HG02623 (cell line): ENCODE data around the gene PSME4.
"Not testable (repeated sequence)": the region's sequence is repeated elsewhere in the genome, so short reads cannot be mapped to it uniquely, and the experiment has no call there.

ENCODE experiments used
- ATAC-seq: cut with Tn5 transposase; IDR thresholded peaks from one replicate; pipeline ENCODE4 v1.9.1; 2021; ENCODE audit warnings: moderate library complexity; ENCODE audit not compliant: unreplicated experiment

The PSME4 gene

GRCh38 chr2:53886406-53887280, 84.2 kb downstream of the PSME4 start:
- no peak for ATAC-seq

DNA sequence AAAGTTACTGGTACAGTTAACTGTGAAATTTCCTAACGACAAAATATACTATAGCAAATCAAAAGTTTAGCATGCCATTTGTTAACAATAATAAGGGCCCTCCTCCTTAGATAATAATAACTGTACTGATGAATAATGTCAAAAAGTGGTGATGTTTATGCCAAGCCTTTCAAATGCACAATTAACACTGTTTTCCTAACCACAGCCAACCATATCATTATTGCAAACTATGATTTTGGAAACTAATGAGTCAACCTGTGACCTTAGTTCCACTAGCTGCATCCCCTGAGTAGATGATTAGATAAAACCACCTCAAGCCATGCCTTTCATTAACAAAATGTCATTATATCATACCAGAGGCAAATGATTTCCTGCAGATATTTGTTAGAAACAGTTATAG, 85.9 kb downstream of the PSME4 start:
- ATAC-seq, result no peak

DNA sequence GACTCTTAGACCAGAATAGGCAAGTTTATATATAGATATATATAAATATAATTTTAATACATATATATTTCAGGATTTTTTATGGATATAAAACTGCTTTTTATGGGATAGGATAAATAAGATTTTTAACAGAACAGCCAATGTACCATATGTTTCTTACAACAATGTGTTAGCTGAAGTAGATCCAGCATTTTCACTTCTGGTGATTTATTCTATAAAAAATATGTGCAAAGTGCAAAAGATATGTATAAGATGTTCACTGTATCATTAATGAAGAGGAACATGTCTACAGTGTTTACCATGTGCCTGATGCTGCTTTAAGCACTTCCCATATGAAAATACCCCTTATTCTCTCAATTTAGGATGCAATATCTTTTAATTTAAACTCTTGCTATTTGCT, 88.8 kb downstream of the PSME4 start:
- ATAC-seq, result no peak

DNA sequence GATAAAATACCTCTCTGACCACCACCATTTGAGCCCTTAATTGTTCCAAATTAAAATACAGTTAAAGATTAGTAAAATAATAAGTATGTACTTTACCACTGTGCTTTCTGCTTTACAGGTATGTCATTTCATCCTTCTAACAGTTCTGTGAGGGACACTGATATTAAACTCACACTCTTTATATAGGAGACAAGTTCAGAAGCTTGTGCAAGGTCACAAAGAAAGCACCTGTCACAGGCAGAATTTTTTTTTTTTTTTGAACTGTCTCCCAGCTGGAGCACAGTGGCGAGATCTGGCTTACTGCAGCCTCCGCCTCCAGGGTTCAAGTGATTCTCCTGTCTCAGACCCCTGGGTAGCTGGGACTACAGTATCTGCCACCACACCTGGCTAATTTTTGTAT, 89.4 kb downstream of the PSME4 start:
- ATAC-seq, result no peak

- no peak for ATAC-seq
Measured at GRCh38 chr2:53880756-53881155, 90.0 kb downstream of the PSME4 start.

DNA sequence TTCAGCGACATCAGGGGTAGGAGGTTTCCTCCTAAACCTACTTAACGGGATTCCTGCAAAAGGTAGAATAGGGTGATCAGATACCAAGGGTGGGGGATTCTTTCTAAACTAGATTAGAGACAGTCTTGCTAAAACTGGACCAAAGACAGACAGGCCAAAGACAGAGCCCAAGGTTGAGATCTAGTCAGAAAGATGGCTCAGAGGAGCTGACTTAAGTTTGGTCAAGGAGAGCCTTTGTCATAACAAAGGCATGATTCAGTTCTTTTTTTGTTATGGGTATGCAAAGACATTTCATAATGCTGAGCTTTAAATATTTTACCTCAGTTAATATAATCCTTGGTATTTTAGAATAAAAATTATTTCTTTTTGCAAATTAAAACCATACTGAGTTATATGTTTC, 93.2 kb downstream of the PSME4 start:
- ATAC-seq, result no peak

DNA sequence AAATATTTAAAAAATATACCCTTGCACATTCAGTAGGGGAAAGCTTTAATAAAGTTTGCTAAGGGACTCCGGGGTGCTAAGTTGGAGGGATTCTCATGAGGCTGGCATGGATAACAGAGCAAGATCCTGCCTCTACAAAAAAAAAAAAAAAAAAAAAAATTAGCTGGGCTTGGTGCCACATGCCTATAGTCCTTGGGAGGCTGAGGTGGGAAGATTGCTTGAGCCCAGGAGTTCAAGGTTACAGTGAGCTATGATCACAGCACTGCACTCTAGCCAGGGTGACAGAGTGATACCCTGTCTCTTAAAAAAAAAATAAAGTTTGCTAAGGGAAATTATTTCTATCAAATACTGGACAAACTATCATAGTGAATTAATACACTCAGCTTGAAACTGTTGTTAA, 93.7 kb downstream of the PSME4 start:
- ATAC-seq, result no peak

DNA sequence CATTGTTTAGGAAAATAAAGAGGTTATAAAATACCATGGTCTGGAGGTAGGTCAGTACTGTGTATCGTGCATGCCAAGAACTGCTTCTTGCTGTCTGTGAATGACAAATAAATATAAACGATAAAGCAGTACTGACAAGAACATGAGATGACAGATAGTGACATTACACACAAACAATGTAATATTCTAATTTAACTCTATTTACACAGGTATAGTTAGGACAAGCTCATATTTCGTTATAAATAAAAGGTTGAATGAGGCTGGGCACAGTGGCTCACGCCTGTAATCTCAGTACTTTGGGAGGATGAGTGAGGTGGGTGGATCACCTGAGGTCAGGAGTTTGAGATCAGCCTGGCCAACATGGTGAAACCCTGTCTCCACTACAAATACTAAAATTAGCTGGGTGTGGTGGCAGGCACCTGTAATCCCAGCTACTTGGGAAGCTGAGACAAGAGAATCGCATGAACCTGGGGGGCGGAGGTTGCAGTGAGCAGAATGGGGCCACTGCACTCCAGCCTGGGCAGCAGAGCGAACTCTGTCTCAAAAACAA, 96.3 kb downstream of the PSME4 start:
- ATAC-seq, result no peak

GRCh38 chr2:53867773-53868172, 103.0 kb downstream of the PSME4 start:
- ATAC-seq, result no peak

GRCh38 chr2:53867169-53867568, 103.6 kb downstream of the PSME4 start:
- no peak for ATAC-seq

GRCh38 chr2:53865962-53866361, 104.8 kb downstream of the PSME4 start:
- ATAC-seq, result no peak

DNA sequence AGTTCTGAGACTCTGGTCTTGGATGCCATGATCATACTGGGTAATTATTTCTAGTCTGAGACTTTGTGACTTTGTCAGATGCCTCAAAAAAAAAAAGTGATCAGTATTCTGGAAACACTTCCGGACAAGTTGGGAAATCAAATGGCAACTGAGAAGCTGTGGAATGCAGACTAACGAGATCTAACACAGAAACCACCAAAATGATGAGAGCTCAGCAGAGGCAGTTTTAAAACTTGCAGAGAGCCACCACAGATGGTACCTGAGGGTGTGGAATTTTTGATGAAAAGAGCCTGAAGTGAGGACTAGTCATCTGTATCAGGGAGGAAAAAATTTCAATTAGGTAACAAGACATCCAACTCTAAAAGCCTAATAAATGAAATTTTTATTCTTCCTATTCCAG, 105.5 kb downstream of the PSME4 start:
- no peak for ATAC-seq

DNA sequence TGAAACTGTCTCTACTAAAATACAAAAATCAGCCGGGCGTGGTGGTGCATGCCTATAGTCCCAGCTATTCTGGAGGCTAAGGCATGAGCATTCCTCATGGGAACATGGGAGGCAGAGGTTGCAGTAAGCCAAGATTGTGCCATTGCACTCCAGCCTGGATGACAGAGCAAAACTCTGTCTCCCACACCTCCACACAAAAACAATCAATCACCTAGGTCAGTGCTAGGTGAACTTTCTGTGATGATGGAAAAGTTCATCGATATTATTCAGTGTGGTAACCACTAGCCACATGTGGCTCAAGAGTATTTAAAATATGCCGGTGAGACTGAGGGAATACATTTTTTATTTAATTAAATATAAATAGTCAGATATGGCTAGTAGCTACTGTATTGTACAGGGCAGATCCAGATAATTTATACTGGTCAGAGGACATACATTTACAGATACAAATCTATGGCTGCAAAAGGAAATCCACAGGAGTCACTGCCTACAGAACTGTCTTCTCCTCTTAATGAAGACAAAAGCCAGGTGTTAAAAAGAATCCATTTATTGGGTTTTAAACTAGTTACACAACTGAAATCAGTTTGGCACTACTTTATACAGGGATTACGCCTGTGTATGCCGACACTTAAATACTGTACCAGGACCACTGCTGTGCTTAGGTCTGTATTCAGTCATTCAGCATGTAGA, 107.1 kb downstream of the PSME4 start:
- ATAC-seq, result no peak

DNA sequence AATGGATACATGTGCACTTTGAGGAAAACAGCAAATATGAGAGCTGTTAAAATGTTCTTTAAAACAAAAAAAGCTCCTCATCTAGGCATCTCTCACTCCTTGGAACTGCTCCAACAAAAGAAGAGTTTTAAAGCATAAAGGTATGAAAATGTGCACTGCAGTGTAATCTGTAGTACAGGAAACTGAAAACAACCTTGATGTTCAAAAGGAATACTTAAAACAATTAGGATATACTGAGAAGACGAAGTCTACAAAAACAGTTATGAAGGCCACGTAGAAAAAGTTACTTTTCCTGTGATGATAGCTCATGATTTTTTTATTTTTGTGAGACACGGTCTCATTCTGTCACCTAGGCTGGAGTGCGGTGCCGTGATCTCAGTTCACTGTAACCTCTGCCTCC, 109.0 kb downstream of the PSME4 start:
- no peak for ATAC-seq

- no peak for ATAC-seq
Measured at GRCh38 chr2:53859206-53860181, 111.3 kb downstream of the PSME4 start, which contains the start of gene GPR75. Gene GPR75 (minus strand): TSS chr2:53859967. CDS start chr2:53854756, 5,211 bp downstream.

DNA sequence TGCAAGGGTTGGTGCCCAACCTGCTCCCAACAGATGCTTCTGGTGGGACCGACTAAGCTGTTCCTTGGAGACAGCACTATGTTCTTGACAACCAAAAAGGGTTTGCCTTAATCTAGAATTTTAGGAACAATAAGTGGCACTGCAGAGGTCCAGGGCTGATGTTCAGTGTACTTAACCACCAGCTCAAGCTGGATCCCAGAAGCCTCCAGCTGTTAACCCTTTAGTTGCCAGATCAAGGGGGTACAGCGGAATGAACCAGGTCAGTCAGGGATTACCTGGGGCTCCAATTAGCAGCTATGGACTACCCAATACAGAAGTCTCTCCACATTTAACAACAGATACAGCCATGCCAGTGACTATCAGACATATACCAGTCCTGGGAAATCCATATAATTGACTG, 114.5 kb downstream of the PSME4 start:
- no peak for ATAC-seq

DNA sequence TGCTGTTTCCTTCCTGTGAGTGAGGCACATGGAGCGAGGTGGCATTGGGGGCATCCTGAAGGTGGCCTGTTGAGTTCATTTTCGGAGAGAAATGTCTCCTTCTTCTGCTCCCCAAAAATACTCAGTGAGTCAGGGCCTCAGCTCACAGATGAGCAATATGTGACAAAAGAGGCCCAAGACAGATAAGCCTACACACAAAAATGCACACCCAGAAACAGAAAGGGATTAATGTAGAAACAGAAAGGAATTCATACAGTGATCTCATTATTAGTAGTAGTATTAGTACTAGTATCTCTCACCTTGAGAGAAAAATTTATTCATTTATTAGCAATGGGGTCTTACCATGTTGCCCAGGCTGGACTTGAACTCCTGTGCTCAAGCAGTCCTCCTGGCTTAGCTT, 116.1 kb downstream of the PSME4 start:
- ATAC-seq, result peak; percentile 66

DNA sequence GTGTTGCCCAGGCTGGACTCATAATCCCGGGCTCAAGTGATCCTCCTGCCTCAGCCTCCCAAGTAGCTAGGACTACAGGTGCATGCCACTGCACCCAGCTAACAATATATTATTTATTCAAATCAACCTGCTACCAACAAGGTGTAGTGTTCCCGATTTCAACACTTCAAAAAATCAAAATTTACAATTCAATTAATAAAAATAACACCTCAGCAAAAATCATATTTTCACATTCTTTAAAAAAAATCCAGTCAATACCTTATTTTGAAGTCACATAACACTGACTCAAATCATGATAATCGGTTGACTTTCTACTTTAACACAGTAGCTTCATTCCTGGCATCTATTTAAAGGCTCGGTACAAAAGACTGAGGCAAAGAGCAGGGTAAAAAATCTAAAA, 118.3 kb downstream of the PSME4 start:
- no peak for ATAC-seq

- not testable (repeated sequence) for ATAC-seq
Measured at GRCh38 chr2:53851052-53851757, 119.6 kb downstream of the PSME4 start.

DNA sequence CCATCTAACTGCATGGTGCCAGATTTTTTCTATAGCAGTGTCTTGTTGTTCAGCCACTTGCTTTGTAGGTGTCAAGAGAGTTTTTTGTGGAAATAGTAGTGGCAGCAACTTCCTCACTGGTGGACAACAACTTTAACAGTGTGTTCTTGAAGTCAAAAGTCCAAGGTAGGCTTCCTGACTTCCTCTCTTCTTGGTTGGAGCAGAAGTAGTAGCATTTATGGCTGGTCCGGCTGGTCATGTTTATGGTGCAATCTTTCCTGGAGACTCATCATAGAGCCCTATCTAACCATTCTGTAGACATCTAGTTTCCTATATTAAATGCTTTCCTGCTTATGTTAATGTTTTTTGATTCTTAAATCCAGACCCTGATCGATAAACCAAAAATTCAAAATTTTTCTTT, 122.7 kb downstream of the PSME4 start:
- no peak for ATAC-seq
